ENCODE data around the gene POLD3.
A peak's percentile ranks its signal among the peaks of the same experiment; 100 is the strongest.
"Not testable (repeated sequence)": the region's sequence is repeated elsewhere in the genome, so short reads cannot be mapped to it uniquely, and the experiment has no call there.

POLD3 gene

GRCh38 chr11:74581954-74582547 lies 10.3 kb upstream of the POLD3 start:
- no peak for DNase-seq (ENCODE audit: low read depth)
- H3K4me3 ChIP-seq (ENCODE audit: low read length): no peak overlapping the region
- no peak for TF ChIP-seq CTCF (conservative IDR thresholded peaks at IDR 0.05; ENCODE audit: low read length)

DNA sequence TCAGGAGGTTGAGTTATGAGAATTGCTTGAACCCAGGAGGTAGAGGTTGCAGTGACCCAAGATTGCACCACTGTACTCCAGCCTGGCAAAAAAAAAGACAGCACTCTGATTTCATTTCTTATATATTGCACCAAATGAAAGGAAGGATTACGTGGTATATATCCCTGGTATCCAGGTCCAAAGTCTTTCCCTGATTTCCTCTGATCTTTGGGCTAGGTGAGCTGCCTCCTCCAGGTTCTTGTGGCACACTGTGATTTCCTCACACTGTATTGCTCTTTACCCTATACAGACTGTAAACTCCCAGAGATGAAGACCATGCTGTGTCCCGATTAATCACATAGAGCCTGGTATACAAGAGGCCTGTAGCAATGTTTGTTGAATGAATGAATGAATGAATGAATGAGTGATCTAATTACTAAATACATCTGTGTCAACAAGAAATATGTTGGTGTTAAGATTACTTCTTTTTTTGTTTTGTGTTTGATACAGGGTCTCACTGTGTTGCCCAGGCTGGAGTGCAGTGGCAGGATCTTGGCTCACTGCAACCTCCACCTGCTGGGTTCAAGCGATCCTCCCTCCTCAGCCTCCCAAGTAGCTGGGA lies 9.3 kb upstream of the POLD3 start:
- H3K4me3 ChIP-seq (ENCODE audit: low read length): no peak overlapping the region
- DNase-seq (ENCODE audit: low read depth): no peak
- no peak for TF ChIP-seq CTCF (conservative IDR thresholded peaks at IDR 0.05; ENCODE audit: low read length)

- not testable (repeated sequence) for DNase-seq (ENCODE audit: low read depth); H3K4me3 ChIP-seq (ENCODE audit: low read length)
Observed at GRCh38 chr11:74590492-74590891, 1.9 kb upstream of the POLD3 start.

- DNase-seq (ENCODE audit: low read depth): no peak
- no peak for TF ChIP-seq CTCF (conservative IDR thresholded peaks at IDR 0.05; ENCODE audit: low read length)
Observed at GRCh38 chr11:74592063-74592440, 330 bp upstream of the POLD3 start.

GRCh38 chr11:74593463-74593862 lies 1.1 kb downstream of the POLD3 start:
- no peak for DNase-seq (ENCODE audit: low read depth)
- TF ChIP-seq CTCF (conservative IDR thresholded peaks at IDR 0.05; ENCODE audit: low read length): no peak
- peak overlapping the region; percentile 96 for H3K4me3 ChIP-seq (ENCODE audit: low read length)

More at GRCh38 chr11:74592063-74592440, 330 bp upstream of the POLD3 start:
- peak overlapping the region; percentile 96 for H3K4me3 ChIP-seq (ENCODE audit: low read length)

- H3K4me3 ChIP-seq (ENCODE audit: low read length): no peak overlapping the region
- TF ChIP-seq CTCF (conservative IDR thresholded peaks at IDR 0.05; ENCODE audit: low read length): no peak
- peak; percentile 52 for DNase-seq (ENCODE audit: low read depth)
Observed at GRCh38 chr11:74602637-74603556, 10.5 kb downstream of the POLD3 start.

GRCh38 chr11:74603845-74604244 lies 11.5 kb downstream of the POLD3 start:
- TF ChIP-seq CTCF (conservative IDR thresholded peaks at IDR 0.05; ENCODE audit: low read length): no peak
- H3K4me3 ChIP-seq (ENCODE audit: low read length): no peak overlapping the region
- DNase-seq (ENCODE audit: low read depth): no peak
